B cell (primary cell): ENCODE results near the gene FLT1.

Experiments
- EZH2 ChIP-seq: IDR thresholded peaks from 2 replicates; pipeline ENCODE4 v1.6.1; 2012; ENCODE audit warnings: borderline replicate concordance, low read depth, mild to moderate bottlenecking, moderate library complexity, low read length; ENCODE audit not compliant: insufficient read depth, poor library complexity, severe bottlenecking
- TF ChIP-seq, protein P1 (sequence below): fragments of 200-600 bp; IDR thresholded peaks from one replicate; pipeline ENCODE4 v1.8.0; 2022; ENCODE audit warnings: antibody characterized with exemption, mild to moderate bottlenecking

GRCh38 chr13:28321756-28322155, 173.2 kb downstream of the FLT1 start:
- TF ChIP-seq, protein P1, sequence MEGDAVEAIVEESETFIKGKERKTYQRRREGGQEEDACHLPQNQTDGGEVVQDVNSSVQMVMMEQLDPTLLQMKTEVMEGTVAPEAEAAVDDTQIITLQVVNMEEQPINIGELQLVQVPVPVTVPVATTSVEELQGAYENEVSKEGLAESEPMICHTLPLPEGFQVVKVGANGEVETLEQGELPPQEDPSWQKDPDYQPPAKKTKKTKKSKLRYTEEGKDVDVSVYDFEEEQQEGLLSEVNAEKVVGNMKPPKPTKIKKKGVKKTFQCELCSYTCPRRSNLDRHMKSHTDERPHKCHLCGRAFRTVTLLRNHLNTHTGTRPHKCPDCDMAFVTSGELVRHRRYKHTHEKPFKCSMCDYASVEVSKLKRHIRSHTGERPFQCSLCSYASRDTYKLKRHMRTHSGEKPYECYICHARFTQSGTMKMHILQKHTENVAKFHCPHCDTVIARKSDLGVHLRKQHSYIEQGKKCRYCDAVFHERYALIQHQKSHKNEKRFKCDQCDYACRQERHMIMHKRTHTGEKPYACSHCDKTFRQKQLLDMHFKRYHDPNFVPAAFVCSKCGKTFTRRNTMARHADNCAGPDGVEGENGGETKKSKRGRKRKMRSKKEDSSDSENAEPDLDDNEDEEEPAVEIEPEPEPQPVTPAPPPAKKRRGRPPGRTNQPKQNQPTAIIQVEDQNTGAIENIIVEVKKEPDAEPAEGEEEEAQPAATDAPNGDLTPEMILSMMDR, result no peak
- no peak for TF ChIP-seq EZH2
